Peyer's patch (tissue), 4 donors: ENCODE data around the gene SUCLG1. TPM values are rescaled to one million over a fixed set of nuclear protein-coding genes. Genes with fewer than 3 reads are reported as not detected.
"Not testable (repeated sequence)": the region's sequence is repeated elsewhere in the genome, so short reads cannot be mapped to it uniquely, and the experiment has no call there.

Source experiments
- DNase-seq, 3 donors: peaks; one replicate each; pipeline ENCODE4 v3.0.0-alpha.2; 2017 to 2019
- H3K27ac ChIP-seq, 4 donors: fragments of 200-600 bp; sonication (generic); one replicate each; pipeline ENCODE4 v1.5.1; 2016 to 2019
- H3K27me3 ChIP-seq, 2 donors: fragments of 200-600 bp; sonication (generic); one replicate each; pipeline ENCODE4 v1.5.1; 2019
- H3K36me3 ChIP-seq, 3 donors: fragments of 200-600 bp; sonication (generic); one replicate each; pipeline ENCODE4 v1.5.1; 2016 to 2019
- H3K4me1 ChIP-seq, 4 donors: fragments of 200-600 bp; sonication (generic); one replicate each; pipeline ENCODE4 v1.5.1; 2016 to 2019
- H3K4me3 ChIP-seq, 4 donors: fragments of 200-600 bp; sonication (generic); 1 replicate in 3 of 4; 2 replicates in 1 of 4; pipeline ENCODE4 v1.5.1; 2016 to 2019; ENCODE audit warnings: mild to moderate bottlenecking in 1 of 4
- H3K9me3 ChIP-seq, 4 donors: fragments of 200-600 bp; sonication (generic); one replicate each; pipeline ENCODE4 v1.5.1; 2016 to 2019; ENCODE audit warnings: mild to moderate bottlenecking in 1 of 4
- POLR2A ChIP-seq, 2 donors: fragments of 450-650 bp; IDR thresholded peaks; one replicate each; pipeline ENCODE4 v1.5.1; 2017; ENCODE audit warnings: antibody characterized with exemption in 2 of 2, mild to moderate bottlenecking in 2 of 2, moderate library complexity in 2 of 2
- total RNA-seq, 4 donors: library from RNA; depleted of rRNA; stranded (reverse); fragments of >200 nt; gene quantifications; one replicate each; pipeline ENCODE4 v1.1.0, GENCODE V29; 2016
- TF ChIP-seq, protein P1 (sequence below), 6 experiments: fragments of 450-650 bp in 4 of 6; fragments of 200-600 bp in 2 of 6; sonication (generic) in 1 of 6; IDR thresholded peaks; one replicate each; pipeline ENCODE4 v1.5.1; 2017 to 2019; ENCODE audit warnings: antibody characterized with exemption in 6 of 6, mild to moderate bottlenecking in 3 of 6, moderate library complexity in 1 of 6

The SUCLG1 gene
- total RNA-seq, 4 donors from 2014 or later = 83.3 to 386 (median 242) TPM

DNA sequence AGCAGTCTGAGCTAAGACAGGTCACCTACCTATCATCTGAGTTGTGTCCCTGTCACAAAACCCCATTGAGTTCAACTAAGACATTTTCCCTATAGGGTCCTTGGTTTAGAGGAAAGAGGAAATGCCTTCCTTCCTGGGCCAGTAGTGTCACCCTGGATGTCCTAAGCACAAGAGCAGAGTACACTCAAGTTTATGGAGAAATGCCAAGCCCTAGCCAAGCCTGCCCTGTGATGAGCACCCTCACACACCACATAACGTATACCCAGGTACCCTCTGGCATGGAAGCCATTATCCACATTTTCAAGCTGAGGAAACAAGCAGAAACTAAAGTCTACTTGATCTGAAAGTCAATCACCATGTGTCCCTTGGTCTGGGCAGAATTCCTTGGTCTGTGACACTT, 37.3 kb downstream of the SUCLG1 start:
- H3K27me3 ChIP-seq = no peaks in the 10 kb centered on the region
- no peaks in the 10 kb centered on the region for H3K4me1 ChIP-seq
- TF ChIP-seq, protein P1, sequence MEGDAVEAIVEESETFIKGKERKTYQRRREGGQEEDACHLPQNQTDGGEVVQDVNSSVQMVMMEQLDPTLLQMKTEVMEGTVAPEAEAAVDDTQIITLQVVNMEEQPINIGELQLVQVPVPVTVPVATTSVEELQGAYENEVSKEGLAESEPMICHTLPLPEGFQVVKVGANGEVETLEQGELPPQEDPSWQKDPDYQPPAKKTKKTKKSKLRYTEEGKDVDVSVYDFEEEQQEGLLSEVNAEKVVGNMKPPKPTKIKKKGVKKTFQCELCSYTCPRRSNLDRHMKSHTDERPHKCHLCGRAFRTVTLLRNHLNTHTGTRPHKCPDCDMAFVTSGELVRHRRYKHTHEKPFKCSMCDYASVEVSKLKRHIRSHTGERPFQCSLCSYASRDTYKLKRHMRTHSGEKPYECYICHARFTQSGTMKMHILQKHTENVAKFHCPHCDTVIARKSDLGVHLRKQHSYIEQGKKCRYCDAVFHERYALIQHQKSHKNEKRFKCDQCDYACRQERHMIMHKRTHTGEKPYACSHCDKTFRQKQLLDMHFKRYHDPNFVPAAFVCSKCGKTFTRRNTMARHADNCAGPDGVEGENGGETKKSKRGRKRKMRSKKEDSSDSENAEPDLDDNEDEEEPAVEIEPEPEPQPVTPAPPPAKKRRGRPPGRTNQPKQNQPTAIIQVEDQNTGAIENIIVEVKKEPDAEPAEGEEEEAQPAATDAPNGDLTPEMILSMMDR (IDR thresholded peaks at IDR 0.05) = no peak
- H3K27ac ChIP-seq = no peak overlapping the region
- DNase-seq = no peak
- H3K36me3 ChIP-seq = peaks cover 0 to 49% (median 2%) of the 10 kb centered on the region in 3 donors
- H3K4me3 ChIP-seq = no peak overlapping the region
- no peaks in the 10 kb centered on the region for H3K9me3 ChIP-seq

DNA sequence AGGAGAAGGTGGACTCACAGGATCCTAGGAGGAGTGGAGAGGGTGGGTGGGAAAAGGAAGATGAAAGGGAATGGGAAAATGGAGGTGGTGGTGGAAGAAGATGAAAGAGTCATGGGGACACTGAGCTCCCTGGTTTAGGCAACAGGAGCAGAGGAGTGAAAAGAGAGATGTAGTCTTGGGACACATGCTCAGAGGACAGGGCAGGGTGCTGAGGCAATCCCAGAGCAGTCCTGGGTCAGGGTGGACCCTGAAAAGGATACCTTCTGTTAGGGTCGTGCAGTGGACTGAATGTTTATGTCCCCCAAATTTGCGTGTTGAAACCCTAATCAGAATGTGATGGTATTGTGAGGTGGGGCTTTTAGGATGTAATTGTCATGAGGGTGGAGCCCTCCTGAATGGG, 37.9 kb downstream of the SUCLG1 start:
- Histone ChIP-seq H3K27ac (no peak overlapping the region), H3K36me3 (peaks cover 0 to 44% (median 2%) of the 10 kb centered on the region in 3 donors), H3K4me3 (no peak overlapping the region), H3K9me3 (no peaks in the 10 kb centered on the region), H3K4me1 (no peaks in the 10 kb centered on the region), H3K27me3 (no peaks in the 10 kb centered on the region)
- TF ChIP-seq, protein P1 (IDR thresholded peaks at IDR 0.05) = no peak
- TF ChIP-seq POLR2A (IDR thresholded peaks at IDR 0.05) = no peak
- no peak for DNase-seq

DNA sequence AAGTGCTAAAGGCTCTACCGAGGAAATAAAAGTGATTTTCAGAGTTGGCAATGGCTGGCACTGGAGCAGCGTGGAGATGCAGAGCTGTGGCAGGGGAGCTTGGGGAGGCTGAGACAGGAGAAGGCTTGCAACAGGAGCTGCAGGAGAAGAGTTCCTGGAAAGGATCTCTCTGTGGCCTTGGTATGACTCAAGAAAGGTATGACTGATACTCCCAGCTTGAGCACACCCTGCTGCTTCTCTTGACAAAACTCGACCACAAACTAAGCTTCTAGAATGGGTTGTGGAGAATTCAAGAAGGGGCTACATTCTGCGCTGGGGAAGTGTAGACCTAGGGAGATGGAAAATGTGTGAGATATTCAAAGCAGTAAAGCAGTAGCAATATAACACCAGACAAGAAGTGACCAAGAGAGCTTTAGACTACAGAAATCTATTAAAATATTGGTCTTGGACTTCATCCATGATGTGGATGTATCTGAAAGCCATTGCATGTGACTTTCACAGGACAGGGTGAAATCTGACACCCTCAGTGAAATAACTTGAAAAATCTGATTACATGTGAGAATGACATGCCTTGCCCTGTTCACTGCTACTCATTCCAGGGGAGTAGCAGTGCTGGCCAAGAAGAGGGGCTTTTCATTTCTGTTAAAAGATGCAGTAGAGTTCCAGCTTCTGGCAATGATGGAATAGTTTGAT, 41.5 kb downstream of the SUCLG1 start:
- Histone ChIP-seq H3K4me1 (no peaks in the 10 kb centered on the region), H3K27me3 (no peaks in the 10 kb centered on the region), H3K9me3 (no peaks in the 10 kb centered on the region), H3K27ac (no peak overlapping the region), H3K36me3 (peaks cover 0 to 8% (median 0%) of the 10 kb centered on the region in 3 donors), H3K4me3 (no peak overlapping the region)
- TF ChIP-seq, protein P1 (IDR thresholded peaks at IDR 0.05) = no peak
- no peak for TF ChIP-seq POLR2A (IDR thresholded peaks at IDR 0.05)
- DNase-seq = no peak

DNA sequence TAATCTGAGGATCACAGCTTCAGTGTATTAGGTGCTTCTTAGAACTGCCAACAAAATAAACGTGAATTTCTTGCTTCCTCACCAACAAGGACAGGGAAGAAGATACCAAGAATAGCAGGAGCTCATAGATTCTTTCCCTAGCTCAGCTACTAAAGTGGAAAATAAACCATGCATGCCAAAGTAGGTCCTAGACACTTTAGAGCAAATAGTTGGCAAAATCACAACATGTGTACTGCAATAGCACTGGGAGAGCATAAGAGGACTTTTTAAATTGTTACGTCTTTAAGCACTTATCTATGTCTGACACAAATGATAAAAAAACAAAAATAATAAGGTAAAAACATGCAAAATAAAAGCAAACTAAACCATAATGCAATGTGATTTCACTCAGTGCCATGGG, 49.5 kb downstream of the SUCLG1 start:
- H3K27me3 ChIP-seq = no peaks in the 10 kb centered on the region
- no peaks in the 10 kb centered on the region for H3K9me3 ChIP-seq
- no peak overlapping the region for H3K27ac ChIP-seq
- no peaks in the 10 kb centered on the region for H3K36me3 ChIP-seq
- no peaks in the 10 kb centered on the region for H3K4me1 ChIP-seq
- no peak overlapping the region for H3K4me3 ChIP-seq
- DNase-seq = no peak
- TF ChIP-seq, protein P1 (IDR thresholded peaks at IDR 0.05) = no peak
- no peak for TF ChIP-seq POLR2A (IDR thresholded peaks at IDR 0.05)

DNA sequence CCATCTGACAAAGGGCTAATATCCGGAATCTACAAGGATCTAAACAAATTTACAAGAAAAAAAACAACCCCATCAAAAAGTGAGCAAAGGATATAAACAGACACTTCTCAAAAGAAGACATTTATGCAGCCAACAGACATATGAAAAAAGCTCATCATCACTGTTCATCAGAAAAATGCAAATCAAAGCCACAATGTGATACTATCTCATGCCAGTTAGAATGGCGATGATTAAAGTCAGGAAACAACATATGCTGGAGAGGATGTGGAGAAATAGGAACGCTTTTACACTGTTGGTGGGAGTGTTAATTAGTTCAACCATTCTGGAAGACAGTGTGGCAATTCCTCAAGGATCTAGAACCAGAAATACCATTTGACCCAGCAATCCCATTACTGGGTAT, 57.0 kb downstream of the SUCLG1 start:
- not testable (repeated sequence) for H3K36me3 ChIP-seq, H3K27me3 ChIP-seq, DNase-seq, H3K4me3 ChIP-seq, H3K4me1 ChIP-seq, H3K9me3 ChIP-seq, H3K27ac ChIP-seq

DNA sequence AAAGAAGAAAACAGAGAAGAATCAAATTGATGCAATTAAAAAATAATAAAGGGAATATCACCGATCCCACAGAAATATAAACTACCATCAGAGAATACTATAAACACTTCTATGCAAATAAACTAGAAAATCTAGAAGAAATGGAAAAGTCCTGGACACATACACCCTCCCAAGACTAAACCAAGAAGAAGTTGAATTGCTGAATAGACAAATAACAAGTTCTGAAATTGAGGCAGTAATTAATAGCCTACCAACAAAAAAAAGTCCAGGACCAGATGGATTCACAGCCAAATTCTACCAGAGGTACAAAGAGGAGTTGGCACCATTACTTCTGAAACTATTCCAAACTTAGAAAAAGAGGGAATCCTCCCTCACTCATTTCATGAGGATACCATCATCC, 59.2 kb downstream of the SUCLG1 start:
- not testable (repeated sequence) for H3K9me3 ChIP-seq, H3K36me3 ChIP-seq, H3K4me1 ChIP-seq, H3K4me3 ChIP-seq, DNase-seq, H3K27ac ChIP-seq, H3K27me3 ChIP-seq

DNA sequence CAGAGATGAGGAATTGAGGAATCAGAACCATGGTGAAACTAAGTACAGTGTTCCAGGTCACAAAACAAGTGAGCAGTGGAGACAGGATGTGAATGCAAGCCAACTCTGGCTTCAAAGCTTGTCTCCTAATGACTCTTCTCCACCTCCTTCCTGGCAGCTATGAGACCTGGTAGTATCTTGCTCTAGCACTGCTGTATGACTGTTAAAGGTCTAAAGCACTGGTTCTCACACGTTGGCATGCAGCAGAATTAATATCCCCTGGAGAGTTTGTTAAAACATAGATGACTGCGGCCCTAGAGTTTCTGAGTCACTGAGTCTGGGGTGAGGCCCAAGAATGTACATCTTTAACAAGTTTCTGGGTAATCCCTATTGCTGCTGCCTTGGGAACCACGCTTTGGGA, 63.3 kb downstream of the SUCLG1 start:
- no peak for DNase-seq
- Histone ChIP-seq H3K27me3 (no peaks in the 10 kb centered on the region), H3K9me3 (no peaks in the 10 kb centered on the region), H3K4me1 (no peaks in the 10 kb centered on the region), H3K4me3 (no peak overlapping the region), H3K27ac (no peak overlapping the region), H3K36me3 (no peaks in the 10 kb centered on the region)
- no peak for TF ChIP-seq POLR2A (IDR thresholded peaks at IDR 0.05)
- TF ChIP-seq, protein P1 (IDR thresholded peaks at IDR 0.05) = no peak
